Measurements from ENCODE around the gene RBM33.
"Not testable (repeated sequence)": the region's sequence is repeated elsewhere in the genome, so short reads cannot be mapped to it uniquely, and the experiment has no call there.

RBM33 gene, protein sequence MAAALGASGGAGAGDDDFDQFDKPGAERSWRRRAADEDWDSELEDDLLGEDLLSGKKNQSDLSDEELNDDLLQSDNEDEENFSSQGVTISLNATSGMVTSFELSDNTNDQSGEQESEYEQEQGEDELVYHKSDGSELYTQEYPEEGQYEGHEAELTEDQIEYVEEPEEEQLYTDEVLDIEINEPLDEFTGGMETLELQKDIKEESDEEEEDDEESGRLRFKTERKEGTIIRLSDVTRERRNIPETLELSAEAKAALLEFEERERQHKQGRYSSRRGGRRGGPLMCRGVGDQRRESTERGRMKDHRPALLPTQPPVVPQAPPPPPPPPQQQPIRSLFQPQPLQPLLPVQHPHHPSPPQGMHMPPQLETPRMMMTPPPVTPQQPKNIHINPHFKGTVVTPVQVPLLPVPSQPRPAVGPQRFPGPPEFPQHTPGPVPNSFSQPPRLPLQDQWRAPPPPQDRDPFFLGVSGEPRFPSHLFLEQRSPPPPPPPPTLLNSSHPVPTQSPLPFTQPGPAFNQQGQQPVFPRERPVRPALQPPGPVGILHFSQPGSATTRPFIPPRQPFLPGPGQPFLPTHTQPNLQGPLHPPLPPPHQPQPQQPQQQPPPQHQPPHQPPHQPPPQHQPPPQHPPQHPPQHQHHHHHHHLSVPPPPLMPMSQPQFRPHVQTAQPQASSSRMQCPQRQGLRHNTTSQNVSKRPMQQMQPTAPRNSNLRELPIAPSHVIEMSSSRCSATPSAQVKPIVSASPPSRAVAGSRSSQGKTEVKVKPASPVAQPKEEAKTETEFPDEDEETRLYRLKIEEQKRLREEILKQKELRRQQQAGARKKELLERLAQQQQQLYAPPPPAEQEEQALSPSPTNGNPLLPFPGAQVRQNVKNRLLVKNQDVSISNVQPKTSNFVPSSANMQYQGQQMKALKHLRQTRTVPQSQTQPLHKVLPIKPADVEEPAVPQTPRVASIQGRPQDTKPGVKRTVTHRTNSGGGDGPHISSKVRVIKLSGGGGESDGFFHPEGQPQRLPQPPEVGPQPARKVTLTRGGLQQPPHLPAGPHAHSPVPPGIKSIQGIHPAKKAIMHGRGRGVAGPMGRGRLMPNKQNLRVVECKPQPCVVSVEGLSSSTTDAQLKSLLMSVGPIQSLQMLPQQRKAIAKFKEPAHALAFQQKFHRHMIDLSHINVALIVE

DNA sequence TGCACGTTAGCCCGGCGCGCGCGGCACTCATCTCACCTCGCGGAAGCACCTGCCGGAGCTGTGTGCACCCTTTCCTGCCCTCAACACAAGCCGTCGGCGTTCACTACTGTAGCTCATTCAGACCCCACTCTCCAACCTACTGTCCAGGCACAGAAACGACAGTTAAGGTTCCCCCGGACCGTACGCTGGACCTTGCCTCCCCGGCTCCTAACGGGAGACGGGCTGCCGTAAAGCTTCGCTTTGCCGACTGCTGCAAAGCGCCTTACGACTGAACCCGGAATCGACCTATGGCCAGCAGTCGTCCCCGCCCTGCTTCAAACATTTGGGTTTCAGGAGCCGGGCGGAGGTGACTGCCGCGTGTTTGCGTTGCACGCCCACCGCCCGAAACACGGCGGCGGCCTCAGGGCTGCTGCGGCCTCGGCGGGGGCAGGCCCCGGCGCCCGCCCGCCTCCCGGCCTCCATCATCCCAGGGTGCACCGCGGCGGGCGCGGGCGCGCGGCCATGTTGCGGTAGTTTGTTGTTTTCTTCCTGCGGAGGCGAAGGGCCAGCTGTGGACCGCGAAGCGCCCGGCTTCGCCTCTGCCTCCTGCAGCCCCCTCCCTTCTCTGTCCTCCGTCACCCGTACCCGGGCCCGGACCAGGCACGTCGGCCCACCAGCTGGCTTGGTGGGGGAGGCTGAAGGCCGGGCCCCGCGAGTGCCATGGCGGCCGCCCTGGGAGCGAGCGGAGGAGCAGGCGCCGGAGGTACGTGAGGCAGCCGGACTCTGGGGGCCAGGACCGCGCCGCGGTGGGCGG is at the start of gene RBM33:
TSS of gene RBM33 (plus strand) at position 484 of the 793 bp plus-strand sequence. CDS start at position 700, 216 bp downstream.
- peak; percentile 91 for DNase-seq (ENCODE audit: low spot score)

DNA sequence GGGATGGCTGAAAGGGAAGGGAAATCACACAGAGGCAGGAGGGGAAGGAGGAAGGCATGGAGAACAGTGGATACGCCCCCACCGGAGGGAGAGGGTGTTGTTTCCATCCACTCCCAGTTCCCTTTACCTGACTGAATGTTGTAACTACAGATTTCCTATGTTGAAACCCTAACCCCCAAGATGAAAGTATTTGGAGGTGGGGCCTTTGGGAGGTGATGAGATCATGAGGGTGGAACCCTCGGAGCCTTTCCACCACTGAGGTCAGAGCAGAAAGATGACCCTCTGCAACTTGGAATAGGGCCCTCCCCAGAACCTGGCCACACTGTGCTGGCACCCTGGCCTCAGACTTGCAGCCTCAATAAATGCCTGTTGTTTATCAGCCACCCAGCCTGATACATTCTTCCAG is 49.5 kb upstream of the RBM33 start:
- no peak for DNase-seq (ENCODE audit: low spot score)

DNA sequence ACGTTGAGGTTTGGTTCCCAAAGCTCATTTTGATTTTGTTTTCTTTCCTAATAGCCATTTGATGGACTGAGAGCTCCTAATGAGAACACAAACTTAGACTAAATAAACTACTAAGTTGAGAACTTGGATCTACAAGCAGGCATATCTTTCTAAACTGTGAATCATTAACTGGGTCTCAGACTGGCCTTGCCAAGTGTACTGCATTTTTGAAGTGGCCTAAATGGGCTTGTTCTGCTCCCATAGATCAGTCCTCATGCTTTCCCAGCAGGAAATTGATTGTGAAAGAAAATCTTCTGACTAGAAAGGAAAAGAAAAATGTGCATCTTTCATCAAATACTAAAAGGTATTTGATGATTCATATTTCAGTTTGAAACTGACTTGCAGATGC is 46.7 kb upstream of the RBM33 start:
- no peak for DNase-seq (ENCODE audit: low spot score)

DNA sequence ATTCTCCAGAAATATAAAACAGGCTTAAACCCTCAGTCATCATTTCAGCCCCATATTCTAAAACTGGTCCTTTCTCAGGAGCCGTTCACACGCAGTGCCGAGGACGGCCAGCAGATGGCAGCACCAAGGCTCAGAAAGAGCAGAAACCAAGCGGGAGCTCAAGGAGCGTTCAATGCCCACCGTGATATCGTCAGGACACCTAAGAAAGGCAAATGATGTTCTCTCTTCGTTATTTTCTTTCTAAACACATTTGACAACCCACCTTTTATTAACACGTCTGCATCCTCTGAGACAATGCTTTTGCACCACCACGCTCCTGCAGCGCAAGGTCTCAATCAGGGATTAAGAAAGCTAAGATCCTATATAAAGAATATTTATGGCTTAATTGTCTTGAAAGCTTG is 45.7 kb upstream of the RBM33 start:
- peak; percentile 83 for DNase-seq (ENCODE audit: low spot score)

DNA sequence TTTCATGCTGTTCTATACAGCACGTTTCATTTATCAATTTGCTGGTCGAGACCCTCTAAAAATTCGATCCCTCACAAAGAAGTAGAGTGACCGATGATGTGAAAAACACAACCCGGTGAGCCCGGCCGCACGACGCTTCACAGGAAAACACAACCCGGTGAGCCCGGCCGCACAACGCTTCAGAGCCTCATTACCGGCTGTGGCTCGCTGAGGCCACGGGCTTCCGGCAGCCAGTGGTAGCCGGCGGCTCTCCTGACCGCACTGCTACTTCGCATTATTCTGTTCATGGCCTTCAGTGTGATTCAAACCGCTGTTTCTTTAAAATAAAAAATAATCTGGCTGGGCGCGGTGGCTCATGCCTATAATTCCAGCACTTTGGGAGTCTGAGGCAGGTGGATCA is 42.3 kb upstream of the RBM33 start:
- no peak for DNase-seq (ENCODE audit: low spot score)

DNA sequence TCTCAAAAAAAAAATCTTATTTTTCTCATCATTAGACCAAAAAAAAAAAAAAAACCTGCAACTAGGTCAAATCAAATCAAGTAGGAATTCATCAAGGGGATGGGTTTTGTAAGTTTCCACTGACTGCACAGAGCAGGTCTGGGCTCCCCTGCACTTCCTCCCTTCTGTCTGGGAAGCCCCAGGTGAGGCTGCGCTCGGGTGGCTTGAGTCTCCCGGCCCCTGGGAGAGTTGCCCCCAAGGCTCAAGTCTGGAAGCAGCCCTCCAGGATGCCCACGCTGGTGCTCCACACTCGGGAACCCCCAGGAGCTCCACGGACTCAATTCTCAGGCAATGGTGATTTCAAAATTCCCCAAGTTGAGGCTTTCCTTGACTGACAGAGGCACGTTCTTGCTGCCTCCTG is 41.7 kb upstream of the RBM33 start:
- DNase-seq (ENCODE audit: low spot score): no peak

DNA sequence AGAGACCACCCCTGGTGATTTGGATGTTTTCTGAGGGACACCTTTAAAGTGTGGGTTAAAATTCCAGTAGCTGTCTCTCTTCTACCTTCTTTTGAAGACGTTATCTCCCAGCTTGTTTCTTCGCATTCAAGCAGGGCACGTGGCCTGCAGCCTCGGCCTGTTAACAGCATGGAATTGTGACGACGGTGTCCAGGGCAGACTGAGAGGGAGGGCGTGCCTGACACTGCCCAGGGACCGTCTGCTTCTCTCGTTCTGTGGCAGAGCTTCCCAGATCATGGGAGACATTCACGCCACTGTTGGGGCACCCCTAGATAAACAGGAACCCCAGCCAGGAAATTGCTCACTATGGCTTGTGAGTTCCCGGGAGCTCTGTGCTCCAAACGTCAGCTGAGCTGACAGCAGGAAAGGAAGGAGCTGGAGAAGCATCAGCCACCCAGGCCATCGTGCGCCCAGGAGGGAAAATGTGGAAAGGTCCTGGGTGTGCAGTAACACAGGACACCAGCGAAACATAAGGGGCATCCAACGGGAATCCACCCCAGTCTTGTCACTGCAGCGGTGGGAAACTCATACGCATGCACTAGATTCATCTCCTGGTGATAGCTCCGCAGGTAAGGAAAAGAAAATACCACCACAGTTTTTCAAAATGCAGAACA is 41.1 kb upstream of the RBM33 start:
- DNase-seq (ENCODE audit: low spot score): no peak

DNA sequence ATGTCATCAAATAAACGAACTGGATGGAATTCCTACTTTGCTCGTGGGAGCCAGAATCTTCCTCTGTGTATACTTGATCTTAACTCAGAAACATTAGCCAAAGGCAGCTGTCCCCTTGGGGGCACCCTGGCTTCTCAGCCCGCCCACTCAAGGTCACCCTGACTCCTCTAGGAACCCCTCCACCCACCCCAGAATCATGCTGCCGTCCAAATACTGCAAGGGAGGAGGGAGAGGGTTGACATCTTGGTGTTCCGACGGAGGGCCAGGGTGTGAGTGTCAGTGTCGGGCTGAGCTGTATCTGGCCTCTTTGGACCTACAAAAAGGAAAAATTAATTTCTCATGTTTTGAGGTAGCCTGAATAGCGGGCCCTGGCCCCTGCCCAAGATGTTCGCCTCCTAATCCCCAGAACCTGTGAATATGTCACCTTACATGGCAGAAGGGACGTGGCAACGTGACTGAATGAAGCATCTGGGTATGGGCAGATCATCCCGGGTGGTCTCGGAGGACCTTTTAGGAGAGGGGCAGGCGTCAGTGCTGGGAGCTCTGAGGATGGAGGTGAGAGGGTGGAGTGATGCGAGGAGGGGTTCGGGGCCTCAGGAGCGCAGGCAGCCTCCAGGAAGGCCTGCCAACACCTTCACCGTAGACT is 40.5 kb upstream of the RBM33 start:
- DNase-seq (ENCODE audit: low spot score): no peak

DNA sequence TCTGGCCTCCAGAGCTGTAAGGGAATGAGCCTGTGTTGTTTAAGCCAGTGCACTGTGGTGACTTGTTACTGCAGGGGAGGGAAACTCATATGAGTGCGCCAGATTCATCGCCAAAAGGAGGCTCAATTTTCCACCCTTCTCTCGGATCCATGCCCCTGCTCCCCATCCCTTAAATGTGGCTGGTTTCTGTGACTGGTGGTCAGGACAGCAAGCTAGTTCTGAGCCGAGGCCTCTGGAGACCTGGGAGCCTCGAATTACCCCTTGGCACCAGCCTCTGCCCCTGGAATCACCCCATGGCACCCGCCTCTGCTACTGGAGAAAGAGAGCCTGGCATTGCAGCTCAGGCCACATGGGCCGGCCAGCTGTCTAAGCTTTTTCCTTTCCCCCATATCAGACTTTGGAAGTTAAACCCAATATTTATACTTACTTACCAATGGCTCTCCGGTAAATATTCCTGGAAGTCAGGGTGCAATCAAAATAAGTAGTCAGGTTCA is 39.9 kb upstream of the RBM33 start:
- no peak for DNase-seq (ENCODE audit: low spot score)

DNA sequence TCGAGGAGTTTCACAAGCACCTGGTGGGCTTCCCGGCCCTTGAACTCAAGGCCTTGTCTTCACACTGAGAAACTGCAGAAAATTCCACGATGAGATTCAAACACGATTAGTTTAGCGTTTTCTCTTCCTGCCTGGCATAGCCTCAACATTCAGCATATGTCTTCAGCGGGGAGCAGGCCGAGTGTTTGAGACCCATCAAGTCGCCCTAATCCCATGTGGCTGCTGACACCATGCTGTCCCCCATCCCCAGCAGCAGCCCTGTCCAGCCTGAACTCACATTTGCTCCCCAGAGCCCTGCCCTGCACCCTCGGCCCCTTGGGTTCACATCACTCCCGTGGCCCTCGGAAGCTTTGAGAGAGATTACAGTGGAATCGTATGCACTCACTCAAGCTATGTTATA is 35.3 kb upstream of the RBM33 start:
- DNase-seq (ENCODE audit: low spot score): no peak

DNA sequence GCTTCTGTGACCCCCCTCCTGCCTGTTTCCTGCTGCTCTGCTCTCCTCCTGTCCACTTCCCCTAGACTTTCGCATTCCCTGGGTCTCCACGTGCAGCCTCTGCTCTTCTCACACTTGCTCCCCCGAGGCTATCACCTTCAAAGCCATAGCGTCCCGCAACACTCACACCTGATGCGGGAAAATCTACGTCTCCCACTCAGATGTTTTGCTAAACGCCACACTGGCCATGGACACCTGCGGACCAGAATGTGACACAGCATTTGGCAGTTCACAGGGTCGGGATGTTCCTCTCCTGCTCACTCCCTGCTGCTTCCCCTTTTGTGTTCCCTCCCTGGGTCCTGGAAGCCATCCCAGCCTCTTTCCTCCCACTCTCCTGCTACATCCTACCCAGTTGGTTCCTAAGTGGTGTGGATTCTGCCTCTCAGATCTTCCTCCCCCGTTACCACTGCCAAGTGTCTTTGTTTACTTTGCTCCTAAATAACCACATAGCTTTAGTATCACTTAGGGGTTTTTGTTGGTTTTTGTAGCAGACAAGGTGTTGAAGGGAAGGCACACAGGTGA is 33.7 kb upstream of the RBM33 start:
- no peak for DNase-seq (ENCODE audit: low spot score)

DNA sequence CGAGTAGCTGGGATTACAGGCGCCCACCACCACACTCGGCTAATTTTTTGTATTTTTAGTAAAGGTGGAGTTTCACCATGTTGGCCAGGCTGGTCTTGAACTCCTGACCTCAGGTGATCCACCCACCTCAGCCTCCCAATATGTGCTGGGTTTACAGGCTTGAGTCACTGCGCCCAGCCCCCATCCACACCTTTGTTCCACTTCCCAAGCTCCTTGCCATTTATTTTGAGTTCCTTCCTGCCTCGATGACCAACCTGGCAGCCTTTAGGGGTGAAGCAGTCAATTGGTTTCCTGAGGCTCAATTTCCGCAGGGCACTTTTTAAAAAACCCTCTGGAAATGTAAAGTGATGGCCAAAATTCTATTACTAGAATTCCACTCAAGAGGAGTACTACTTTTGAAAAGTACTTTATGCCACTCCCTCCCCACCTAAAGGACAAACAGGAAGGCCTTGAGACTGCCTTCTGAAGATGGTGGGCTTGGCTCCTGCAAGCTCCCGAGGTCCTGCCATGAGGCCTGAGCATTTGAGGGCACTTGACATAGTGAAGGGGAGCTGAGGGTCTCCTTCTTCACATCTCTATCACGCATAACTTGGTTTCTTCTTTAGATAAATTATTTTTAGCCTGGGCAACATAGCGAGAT is 32.5 kb upstream of the RBM33 start:
- no peak for DNase-seq (ENCODE audit: low spot score)

DNA sequence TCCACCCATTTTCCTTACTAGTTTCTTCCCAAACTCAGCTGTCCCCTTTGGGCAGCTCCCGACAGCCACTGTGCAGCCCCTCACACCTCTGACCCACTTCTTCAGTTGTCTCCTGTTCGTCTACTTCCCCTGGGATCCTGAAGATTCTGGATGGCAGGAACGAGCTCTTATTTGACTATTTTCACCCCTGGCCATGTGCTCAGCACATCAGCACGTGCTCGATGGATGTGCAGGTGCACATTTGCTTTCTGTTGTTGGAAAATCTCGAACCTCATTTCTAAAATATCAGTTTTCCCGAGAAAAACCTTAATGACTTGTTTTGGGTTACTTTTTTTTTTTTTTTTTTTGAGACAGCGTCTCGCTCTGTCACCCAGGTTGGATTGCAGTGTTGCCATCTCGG is 31.8 kb upstream of the RBM33 start:
- DNase-seq (ENCODE audit: low spot score): no peak

DNA sequence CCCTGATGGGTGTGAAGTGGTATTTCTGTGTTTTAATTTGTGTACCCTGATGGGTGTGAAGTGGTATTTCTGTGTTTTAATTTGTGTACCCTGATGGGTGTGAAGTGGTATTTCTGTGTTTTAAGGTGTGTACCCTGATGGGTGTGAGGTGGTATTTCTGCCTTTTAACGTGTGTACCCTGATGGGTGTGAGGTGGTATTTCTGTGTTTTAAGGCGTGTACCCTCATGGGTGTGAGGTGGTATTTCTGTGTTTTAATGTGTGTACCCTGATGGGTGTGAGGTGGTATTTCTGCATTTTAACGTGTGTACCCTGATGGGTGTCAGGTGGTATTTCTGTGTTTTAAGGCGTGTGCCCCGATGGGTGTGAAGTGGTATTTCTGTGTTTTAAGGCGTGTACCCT is 29.4 kb upstream of the RBM33 start:
- not testable (repeated sequence) for DNase-seq (ENCODE audit: low spot score)

DNA sequence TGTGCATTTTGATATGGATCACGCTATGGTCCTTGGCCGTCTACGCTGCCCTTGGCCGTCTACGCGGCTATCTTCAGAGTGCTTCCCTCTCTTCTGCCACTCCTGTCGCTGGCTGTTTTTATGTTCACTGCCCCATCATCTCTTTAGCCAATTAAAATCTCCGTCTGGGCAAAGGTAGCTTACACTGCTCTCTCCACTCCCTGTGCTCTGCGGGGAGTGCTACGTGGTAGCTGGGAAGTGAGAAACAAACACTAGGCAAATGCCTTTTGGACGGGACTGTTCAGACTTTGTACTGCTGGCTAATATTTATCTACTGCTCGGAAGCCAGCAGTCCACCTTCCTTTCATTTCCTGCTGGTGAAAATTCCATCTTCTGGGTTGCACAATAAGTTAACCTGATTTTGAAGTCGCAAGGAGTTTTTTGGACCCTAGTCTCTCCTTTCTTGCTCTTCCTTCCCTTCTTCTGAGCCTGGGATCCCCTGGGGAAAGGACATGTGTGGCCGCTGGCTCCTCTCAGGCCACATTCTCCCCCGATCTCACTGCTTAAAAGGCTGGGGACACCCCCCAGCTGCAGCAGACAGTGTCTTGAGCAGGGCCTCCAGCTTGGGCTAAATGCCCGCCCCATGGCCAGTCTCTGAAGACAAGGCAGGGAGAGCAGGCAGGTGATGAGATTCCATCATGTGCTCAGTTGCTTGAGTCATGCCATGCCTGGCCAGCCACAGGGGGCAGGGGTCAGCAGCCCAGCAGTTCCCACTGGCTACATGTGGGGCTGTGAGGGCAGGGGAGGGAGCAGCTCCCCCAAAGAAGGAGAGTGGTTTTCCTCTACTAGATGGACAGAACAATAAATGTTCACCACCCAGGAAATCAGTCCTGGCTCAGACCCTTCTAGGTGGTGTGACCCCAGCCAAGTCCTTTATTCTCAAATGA is 25.5 kb upstream of the RBM33 start:
- DNase-seq (ENCODE audit: low spot score): no peak

DNA sequence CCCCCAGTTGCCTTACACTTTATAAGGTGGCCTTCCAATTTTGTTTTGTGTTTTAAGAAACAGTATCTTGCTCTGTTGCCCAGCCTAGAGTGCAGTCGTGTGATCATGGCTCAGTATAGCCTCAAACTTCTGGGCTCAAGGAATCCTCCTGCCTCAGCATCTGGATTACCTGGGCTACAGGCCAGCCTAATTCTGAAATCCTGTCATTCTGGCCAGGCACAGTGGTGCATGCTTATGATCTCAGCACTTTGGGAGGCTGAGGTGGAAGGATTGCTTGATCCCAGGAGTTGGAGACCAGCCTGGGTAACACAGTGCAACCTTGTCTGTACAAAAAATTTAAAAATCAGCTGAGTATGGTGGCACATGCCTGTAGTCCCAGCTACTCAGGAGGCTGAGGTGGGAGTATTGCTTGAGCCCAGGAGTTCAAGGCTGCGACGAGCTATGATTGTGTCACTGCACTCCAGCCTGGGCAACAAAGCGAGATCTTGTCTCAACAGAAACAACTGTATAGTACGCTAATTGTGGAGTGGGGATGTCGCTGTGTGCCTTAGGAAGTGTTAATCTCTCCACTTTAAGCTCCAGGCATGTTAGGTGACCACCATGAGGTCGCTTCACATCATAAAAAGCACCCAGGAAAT is 24.7 kb upstream of the RBM33 start:
- no peak for DNase-seq (ENCODE audit: low spot score)

DNA sequence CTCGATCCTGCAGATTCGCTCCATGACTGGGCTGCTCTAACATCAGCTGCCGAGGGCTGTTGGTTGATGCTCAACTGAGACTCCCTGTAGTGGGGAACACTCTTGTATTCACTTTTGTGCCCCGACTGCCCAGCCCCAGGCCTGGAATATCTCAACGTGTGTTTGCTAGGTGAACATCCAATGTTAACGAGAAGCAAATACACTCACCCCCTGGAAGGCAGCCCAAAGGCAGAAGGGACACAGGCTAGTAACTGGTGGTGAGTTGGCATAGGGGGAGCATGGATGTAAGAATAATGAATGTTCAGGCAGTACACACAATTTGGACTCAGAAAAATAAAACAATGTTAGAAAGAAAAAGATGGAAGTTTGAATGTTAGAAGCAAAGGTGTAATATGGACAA is 24.0 kb upstream of the RBM33 start:
- no peak for DNase-seq (ENCODE audit: low spot score)

DNA sequence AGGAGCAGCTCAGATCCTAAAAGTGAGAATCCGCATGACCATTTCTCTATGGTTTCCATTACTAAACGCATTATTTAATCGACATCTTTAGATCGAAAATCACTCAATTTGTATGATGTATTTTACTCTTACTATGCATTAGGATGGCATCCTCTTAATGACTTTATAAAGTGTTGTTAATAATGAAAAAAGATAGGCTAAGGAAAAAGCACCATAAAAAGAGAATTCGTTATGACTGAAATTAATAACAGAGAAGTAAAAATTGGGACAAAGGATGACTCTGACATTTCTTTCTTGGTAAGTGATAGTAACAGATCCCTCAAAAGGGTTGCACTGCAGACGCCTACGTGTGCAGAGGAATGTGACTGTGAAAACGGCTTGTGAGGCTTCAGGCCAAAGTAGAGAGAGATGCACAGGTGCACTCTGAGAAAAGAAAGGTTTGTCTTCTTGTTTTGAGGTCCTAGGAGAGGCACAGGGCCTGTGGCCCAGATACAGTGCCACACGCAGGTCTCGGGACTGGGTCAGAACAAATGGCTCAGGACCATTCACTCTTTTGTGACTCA is 23.0 kb upstream of the RBM33 start:
- no peak for DNase-seq (ENCODE audit: low spot score)
